Neural cell (in vitro differentiated cells): Measurements from ENCODE around the gene HEXD. TPM values are rescaled to one million over a fixed set of nuclear protein-coding genes. Genes with fewer than 3 reads are reported as not detected.

Source experiments
- H2AFZ ChIP-seq: fragments of 200-600, 300-800 bp; sonication (generic), shearing (Covaris generic); 2 replicates; pipeline ENCODE4 v1.6.0; 2014; ENCODE audit warnings: low read depth, mild to moderate bottlenecking, antibody characterized with exemption, low read length, moderate library complexity
- H3F3A ChIP-seq: fragments of 200-600 bp; shearing (Covaris generic); 2 replicates; pipeline ENCODE4 v1.6.1; 2016; ENCODE audit warnings: mild to moderate bottlenecking, moderate library complexity, mixed read lengths, antibody characterized with exemption, low read length; ENCODE audit not compliant: insufficient read depth, poor library complexity, severe bottlenecking
- H3K27ac ChIP-seq: fragments of 200-600, 300-800 bp; sonication (generic), shearing (Covaris generic); 2 replicates; pipeline ENCODE4 v1.5.1; 2014; ENCODE audit warnings: mild to moderate bottlenecking, low read length, moderate library complexity
- H3K27me3 ChIP-seq: fragments of 300-800, 200-600 bp; sonication (generic), shearing (Covaris generic); 2 replicates; pipeline ENCODE4 v1.6.0; 2014; ENCODE audit warnings: mild to moderate bottlenecking, low read depth, low read length, moderate library complexity; ENCODE audit not compliant: insufficient read depth
- H3K36me3 ChIP-seq: fragments of 300-800, 200-600 bp; sonication (generic), shearing (Covaris generic); 2 replicates; pipeline ENCODE4 v1.5.1; 2014; ENCODE audit warnings: mild to moderate bottlenecking, antibody characterized with exemption, low read length, moderate library complexity; ENCODE audit not compliant: insufficient read depth
- H3K4me2 ChIP-seq: fragments of 300-800, 200-600 bp; sonication (generic), shearing (Covaris generic); 2 replicates; pipeline ENCODE4 v1.6.0; 2014; ENCODE audit warnings: mild to moderate bottlenecking, low read length
- H3K4me3 ChIP-seq: fragments of 300-800, 200-600 bp; sonication (generic), shearing (Covaris generic); 2 replicates; pipeline ENCODE4 v1.5.1; 2014; ENCODE audit warnings: mild to moderate bottlenecking, low read length, moderate library complexity
- H3K79me2 ChIP-seq: fragments of 200-600 bp; shearing (Covaris generic); replicated peaks from 2 replicates; pipeline ENCODE4 v1.6.0; 2014; ENCODE audit warnings: mild to moderate bottlenecking, low read length, moderate library complexity; ENCODE audit not compliant: insufficient read depth
- H3K9ac ChIP-seq: fragments of 300-800, 200-600 bp; sonication (generic), shearing (Covaris generic); 2 replicates; pipeline ENCODE4 v1.6.1; 2016; ENCODE audit warnings: mild to moderate bottlenecking, low read length, mixed read lengths
- H3K9me2 ChIP-seq: fragments of 200-600 bp; shearing (Covaris generic); 2 replicates; pipeline ENCODE4 v1.6.1; 2016; ENCODE audit warnings: mild to moderate bottlenecking, low read length, mixed read lengths; ENCODE audit not compliant: insufficient read depth
- H3K9me3 ChIP-seq: fragments of 200-600, 300-800 bp; sonication (generic), shearing (Covaris generic); 2 replicates; pipeline ENCODE4 v1.6.1; 2016; ENCODE audit warnings: mild to moderate bottlenecking, mixed run types, low read length, moderate library complexity, mixed read lengths
- H4K20me1 ChIP-seq: fragments of 200-600 bp; shearing (Covaris generic); 2 replicates; pipeline ENCODE4 v1.6.1; 2016; ENCODE audit warnings: mild to moderate bottlenecking, mixed run types; ENCODE audit not compliant: insufficient read depth
- CTCF ChIP-seq: fragments of 450-650 bp; IDR thresholded peaks from 2 replicates; pipeline ENCODE4 v1.5.1; 2014; ENCODE audit warnings: antibody characterized with exemption, mild to moderate bottlenecking, moderate library complexity; ENCODE audit not compliant: poor library complexity, severe bottlenecking
- EP300 ChIP-seq: fragments of 450-650 bp; conservative IDR thresholded peaks from 2 replicates; pipeline ENCODE4 v1.6.1; 2014; ENCODE audit warnings: antibody characterized with exemption, mild to moderate bottlenecking, moderate library complexity; ENCODE audit not compliant: poor library complexity, severe bottlenecking
- EZH2 ChIP-seq: fragments of 200-600, 300-800 bp; shearing (Covaris generic), sonication (generic); IDR thresholded peaks from 2 replicates; pipeline ENCODE4 v1.6.1; 2014; ENCODE audit warnings: antibody characterized with exemption, low read length, borderline replicate concordance, mild to moderate bottlenecking; ENCODE audit not compliant: insufficient read depth, poor library complexity, severe bottlenecking
- MXI1 ChIP-seq: fragments of 450-650 bp; conservative IDR thresholded peaks from 2 replicates; pipeline ENCODE4 v1.6.1; 2014; ENCODE audit warnings: antibody characterized with exemption, mild to moderate bottlenecking; ENCODE audit not compliant: poor library complexity, severe bottlenecking
- POLR2AphosphoS5 ChIP-seq: IDR thresholded peaks from 2 replicates; pipeline ENCODE4 v1.6.1; 2012
- RAD21 ChIP-seq: fragments of 450-650 bp; conservative IDR thresholded peaks from 2 replicates; pipeline ENCODE4 v1.6.1; 2014; ENCODE audit warnings: antibody characterized with exemption, mild to moderate bottlenecking, moderate library complexity
- REST ChIP-seq: IDR thresholded peaks from 2 replicates; pipeline ENCODE4 v1.6.1; 2012; ENCODE audit warnings: borderline replicate concordance
- SMC3 ChIP-seq: fragments of 450-650 bp; conservative IDR thresholded peaks from 2 replicates; pipeline ENCODE4 v1.6.1; 2014; ENCODE audit warnings: antibody characterized with exemption, mild to moderate bottlenecking, moderate library complexity; ENCODE audit not compliant: poor library complexity
- TAF1 ChIP-seq: IDR thresholded peaks from 2 replicates; pipeline ENCODE4 v1.6.1; 2012; ENCODE audit warnings: low read depth
- polyA plus RNA-seq: library from polyadenylated mRNA; depleted of rRNA; stranded (reverse); fragments of >200 nt; gene quantifications from 2 replicates; pipeline ENCODE4 v1.2.3, GENCODE V29; 2014

The HEXD gene
- polyA plus RNA-seq, 1 donor from 2014 or later = 72.8 TPM

GRCh38 chr17:82435601-82436583 is 17.7 kb downstream of the HEXD start:
- Histone ChIP-seq H3K27me3 (no peaks in the 10 kb centered on the region), H3K79me2 (no peaks in the 10 kb centered on the region), H3K4me2 (no peak overlapping the region), H3K9me2 (no peaks in the 10 kb centered on the region), H3K4me3 (no peak overlapping the region), H3K27ac (no peak overlapping the region), H3K9me3 (no peaks in the 10 kb centered on the region), H3K9ac (no peak overlapping the region), H4K20me1 (no peaks in the 10 kb centered on the region), H2AFZ (no peak overlapping the region), H3F3A (no peaks in the 10 kb centered on the region), H3K36me3 (no peaks in the 10 kb centered on the region)
- TF ChIP-seq EZH2 (no peak), REST (no peak), POLR2AphosphoS5 (no peak), RAD21 (no peak), EP300 (no peak), SMC3 (no peak)

- Histone ChIP-seq H3K27me3 (no peaks in the 10 kb centered on the region), H3K9me2 (no peaks in the 10 kb centered on the region), H3K36me3 (no peaks in the 10 kb centered on the region), H3F3A (no peaks in the 10 kb centered on the region), H3K79me2 (no peaks in the 10 kb centered on the region), H3K4me2 (no peak overlapping the region), H4K20me1 (no peaks in the 10 kb centered on the region), H3K27ac (no peak overlapping the region), H2AFZ (no peak overlapping the region), H3K9me3 (no peaks in the 10 kb centered on the region), H3K9ac (no peak overlapping the region), H3K4me3 (no peak overlapping the region)
- TF ChIP-seq POLR2AphosphoS5 = no peak
- no peak for TF ChIP-seq SMC3
- TF ChIP-seq TAF1 = no peak
- no peak for TF ChIP-seq CTCF
- TF ChIP-seq EP300 = no peak
- no peak for TF ChIP-seq EZH2
- no peak for TF ChIP-seq REST
- TF ChIP-seq MXI1 = no peak
- TF ChIP-seq RAD21 = no peak
Measured at GRCh38 chr17:82436601-82437324, 18.6 kb downstream of the HEXD start.
